Kidney epithelial cell (primary cell): ENCODE results near the gene HSPBP1. TPM values are rescaled to one million over a fixed set of nuclear protein-coding genes. Genes with fewer than 3 reads are reported as not detected.

Experiments
- DNase-seq: peaks from one replicate; pipeline ENCODE4 v3.0.0-alpha.2; 2010; ENCODE audit warnings: low read depth
- H3K27me3 ChIP-seq: 2 replicates; pipeline ENCODE4 v1.6.0; 2011; ENCODE audit warnings: low read length; ENCODE audit not compliant: control insufficient read depth, insufficient read depth
- H3K36me3 ChIP-seq: 2 replicates; pipeline ENCODE4 v1.5.1; 2011; ENCODE audit warnings: low read length; ENCODE audit not compliant: control insufficient read depth, insufficient read depth
- H3K4me3 ChIP-seq: 2 replicates; pipeline ENCODE4 v1.5.1; 2011; ENCODE audit warnings: low read depth, mild to moderate bottlenecking, control low read depth, low read length
- CTCF ChIP-seq: IDR thresholded peaks from 2 replicates; pipeline ENCODE4 v1.5.1; 2011; ENCODE audit warnings: mild to moderate bottlenecking, moderate library complexity, low read length, control low read depth, inconsistent platforms; ENCODE audit not compliant: insufficient read depth, poor library complexity, severe bottlenecking
- total RNA-seq: library from RNA; depleted of rRNA; stranded (reverse); fragments of >200 nt; gene quantifications from 2 replicates; pipeline ENCODE4 v1.2.3, GENCODE V29; 2015

HSPBP1 gene
- total RNA-seq, 1 donor from 2014 or later, result 64.3 TPM

- no peak overlapping the region for H3K4me3 ChIP-seq
- TF ChIP-seq CTCF, result no peak
- no peak for DNase-seq
- peaks cover 3% of the 10 kb centered on the region for H3K36me3 ChIP-seq
- H3K27me3 ChIP-seq, result no peaks in the 10 kb centered on the region
Observed at GRCh38 chr19:55304279-55304978, 24.5 kb upstream of the HSPBP1 start.

- H3K27me3 ChIP-seq, result no peaks in the 10 kb centered on the region
- no peak for DNase-seq
- no peak overlapping the region for H3K4me3 ChIP-seq
- peaks cover 3% of the 10 kb centered on the region for H3K36me3 ChIP-seq
- no peak for TF ChIP-seq CTCF
Observed at GRCh38 chr19:55303477-55303876, 23.6 kb upstream of the HSPBP1 start.

- Histone ChIP-seq H3K27me3 (no peaks in the 10 kb centered on the region), H3K4me3 (peak overlapping the region; percentile 42), H3K36me3 (peaks cover 3% of the 10 kb centered on the region)
- TF ChIP-seq CTCF, result no peak
- no peak for DNase-seq
Observed at GRCh38 chr19:55302318-55302703, 22.4 kb upstream of the HSPBP1 start.

GRCh38 chr19:55301459-55302317 lies 21.8 kb upstream of the HSPBP1 start:
- no peak for DNase-seq
- Histone ChIP-seq H3K36me3 (peaks cover 3% of the 10 kb centered on the region), H3K27me3 (no peaks in the 10 kb centered on the region), H3K4me3 (peak overlapping the region; percentile 42)
- TF ChIP-seq CTCF, result peak; percentile 97

- TF ChIP-seq CTCF, result no peak
- no peak for DNase-seq
- Histone ChIP-seq H3K36me3 (peaks cover 1% of the 10 kb centered on the region), H3K4me3 (no peak overlapping the region), H3K27me3 (no peaks in the 10 kb centered on the region)
Observed at GRCh38 chr19:55300886-55301458, 21.1 kb upstream of the HSPBP1 start.
